SK-N-SH treated with all-trans-retinoic acid at 6 μM for 48 hours (cell line): ENCODE data around the gene SLCO1B3.

Experiments used
- CREB5 ChIP-seq: fragments of 250-450 bp; sonication (Bioruptor Pico); IDR thresholded peaks from 2 replicates; pipeline ENCODE4 v1.5.1; 2020; ENCODE audit warnings: low read depth, mild to moderate bottlenecking, moderate library complexity
- OSR1 ChIP-seq: fragments of 250-450 bp; sonication (Bioruptor Pico); IDR thresholded peaks from 2 replicates; pipeline ENCODE4 v1.8.0; 2022; ENCODE audit warnings: moderate library complexity, mild to moderate bottlenecking, inconsistent platforms
- PATZ1 ChIP-seq: fragments of 250-450 bp; sonication (Bioruptor Pico); IDR thresholded peaks from 2 replicates; pipeline ENCODE4 v1.8.0; 2020; ENCODE audit warnings: mild to moderate bottlenecking, moderate library complexity, borderline replicate concordance
- RARB ChIP-seq: fragments of 250-450 bp; sonication (Bioruptor Pico); IDR thresholded peaks from 2 replicates; pipeline ENCODE4 v1.8.0; 2021; ENCODE audit warnings: mild to moderate bottlenecking, moderate library complexity
- SNAI2 ChIP-seq: fragments of 250-450 bp; sonication (Bioruptor Pico); IDR thresholded peaks from 2 replicates; pipeline ENCODE4 v1.5.0; 2020; ENCODE audit warnings: mild to moderate bottlenecking, moderate library complexity
- TSHZ2 ChIP-seq: fragments of 250-450 bp; sonication (Bioruptor Pico); IDR thresholded peaks from 2 replicates; pipeline ENCODE4 v1.5.0; 2020; ENCODE audit warnings: mild to moderate bottlenecking, moderate library complexity
- ZFP3 ChIP-seq: fragments of 250-450 bp; sonication (Bioruptor Pico); IDR thresholded peaks from 2 replicates; pipeline ENCODE4 v1.5.0; 2020; ENCODE audit warnings: mild to moderate bottlenecking, moderate library complexity
- ZFP30 ChIP-seq: fragments of 450-650 bp; formaldehyde crosslinking; IDR thresholded peaks from 2 replicates; pipeline ENCODE4 v1.5.0; 2022; ENCODE audit warnings: mild to moderate bottlenecking, moderate library complexity

- no peak for TF ChIP-seq ZFP30 (CRISPR knock-in tag)
- no peak for TF ChIP-seq OSR1 (CRISPR knock-in tag)
- TF ChIP-seq CREB5 (CRISPR knock-in tag): no peak
- TF ChIP-seq TSHZ2 (CRISPR knock-in tag): no peak
- TF ChIP-seq SNAI2: no peak
- no peak for TF ChIP-seq PATZ1 (CRISPR knock-in tag)
- no peak for TF ChIP-seq RARB (CRISPR knock-in tag)
- no peak for TF ChIP-seq ZFP3 (CRISPR knock-in tag)
Observed at GRCh38 chr12:20777420-20777819, 33.1 kb upstream of the SLCO1B3 start.
